ENCODE results near the gene COL8A1. TPM values are rescaled to one million over a fixed set of nuclear protein-coding genes. Genes with fewer than 3 reads are reported as not detected.

COL8A1 gene
- total RNA-seq, 1 experiment from 2014 or later, result 0.13 TPM

- no peak for DNase-seq (ENCODE audit: low spot score)
Observed at GRCh38 chr3:99843590-99844258, 205.3 kb downstream of the COL8A1 start.

GRCh38 chr3:99845331-99845730 is 206.9 kb downstream of the COL8A1 start:
- DNase-seq (ENCODE audit: low spot score), result no peak

GRCh38 chr3:99845999-99846398 is 207.6 kb downstream of the COL8A1 start:
- DNase-seq (ENCODE audit: low spot score), result no peak

- DNase-seq (ENCODE audit: low spot score), result peak; percentile 78
Observed at GRCh38 chr3:99846477-99847160, 208.2 kb downstream of the COL8A1 start.

GRCh38 chr3:99848433-99848832 is 210.0 kb downstream of the COL8A1 start:
- no peak for DNase-seq (ENCODE audit: low spot score)

Other genes starting within 250 kb of the COL8A1 start
- gene CMSS1, start 179.3 kb downstream of the COL8A1 start, total RNA-seq (2014; rRNA removed; shearing (Covaris generic)), result 18.3 and 25.3 TPM in 2 replicates